ENCODE results near the gene CD1D.
A peak's percentile ranks its signal among the peaks of the same experiment; 100 is the strongest.
"Not testable (repeated sequence)": the region's sequence is repeated elsewhere in the genome, so short reads cannot be mapped to it uniquely, and the experiment has no call there.

Gene CD1D

DNA sequence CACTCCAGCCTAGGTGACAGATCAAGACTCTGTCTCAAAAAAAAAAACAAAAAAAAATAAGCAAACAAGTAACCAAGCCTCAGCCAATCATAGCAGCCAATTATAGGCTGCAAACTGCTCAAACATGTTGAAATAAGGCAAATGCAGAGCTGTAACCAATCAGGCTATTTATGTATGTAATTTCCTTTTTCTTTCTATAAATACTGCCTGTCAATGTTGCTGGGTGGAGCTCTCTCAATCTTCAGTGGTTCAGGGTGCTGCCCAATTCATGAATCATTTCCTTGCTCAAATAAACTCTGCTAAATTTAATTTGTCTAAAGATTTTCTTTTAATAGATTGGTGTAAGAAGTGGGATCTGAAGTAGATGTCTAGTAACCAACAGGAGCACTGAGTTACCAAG is 11.6 kb upstream of the CD1D start:
- DNase-seq (ENCODE audit: low read depth) = no peak
- TF ChIP-seq, protein P1, sequence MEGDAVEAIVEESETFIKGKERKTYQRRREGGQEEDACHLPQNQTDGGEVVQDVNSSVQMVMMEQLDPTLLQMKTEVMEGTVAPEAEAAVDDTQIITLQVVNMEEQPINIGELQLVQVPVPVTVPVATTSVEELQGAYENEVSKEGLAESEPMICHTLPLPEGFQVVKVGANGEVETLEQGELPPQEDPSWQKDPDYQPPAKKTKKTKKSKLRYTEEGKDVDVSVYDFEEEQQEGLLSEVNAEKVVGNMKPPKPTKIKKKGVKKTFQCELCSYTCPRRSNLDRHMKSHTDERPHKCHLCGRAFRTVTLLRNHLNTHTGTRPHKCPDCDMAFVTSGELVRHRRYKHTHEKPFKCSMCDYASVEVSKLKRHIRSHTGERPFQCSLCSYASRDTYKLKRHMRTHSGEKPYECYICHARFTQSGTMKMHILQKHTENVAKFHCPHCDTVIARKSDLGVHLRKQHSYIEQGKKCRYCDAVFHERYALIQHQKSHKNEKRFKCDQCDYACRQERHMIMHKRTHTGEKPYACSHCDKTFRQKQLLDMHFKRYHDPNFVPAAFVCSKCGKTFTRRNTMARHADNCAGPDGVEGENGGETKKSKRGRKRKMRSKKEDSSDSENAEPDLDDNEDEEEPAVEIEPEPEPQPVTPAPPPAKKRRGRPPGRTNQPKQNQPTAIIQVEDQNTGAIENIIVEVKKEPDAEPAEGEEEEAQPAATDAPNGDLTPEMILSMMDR (conservative IDR thresholded peaks at IDR 0.05; ENCODE audit: control insufficient read depth, insufficient read depth, low read depth, low read length) = no peak
- no peak overlapping the region for H3K4me3 ChIP-seq (ENCODE audit: control insufficient read depth, low read depth, low read length)

DNA sequence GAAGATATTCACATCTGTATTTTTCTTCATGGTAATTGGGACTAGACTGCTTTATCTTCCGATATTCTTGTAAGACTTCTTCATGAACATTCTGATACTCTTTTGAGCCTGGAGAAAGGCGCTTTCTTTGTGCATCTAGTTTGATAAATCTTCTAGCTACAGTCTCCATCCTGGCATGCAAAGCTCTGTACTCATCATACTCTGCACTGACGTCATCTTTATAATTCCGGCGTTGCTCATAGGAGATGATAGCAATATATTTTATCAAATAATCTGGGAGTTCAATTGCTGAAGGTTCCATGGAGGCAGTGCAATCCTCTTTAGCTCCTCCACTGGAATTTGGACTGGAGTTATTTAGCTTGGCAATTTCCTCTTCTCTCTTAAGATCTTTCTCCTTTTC is 4.8 kb upstream of the CD1D start:
- H3K4me3 ChIP-seq (ENCODE audit: control insufficient read depth, low read depth, low read length); DNase-seq (ENCODE audit: low read depth): not testable (repeated sequence)

DNA sequence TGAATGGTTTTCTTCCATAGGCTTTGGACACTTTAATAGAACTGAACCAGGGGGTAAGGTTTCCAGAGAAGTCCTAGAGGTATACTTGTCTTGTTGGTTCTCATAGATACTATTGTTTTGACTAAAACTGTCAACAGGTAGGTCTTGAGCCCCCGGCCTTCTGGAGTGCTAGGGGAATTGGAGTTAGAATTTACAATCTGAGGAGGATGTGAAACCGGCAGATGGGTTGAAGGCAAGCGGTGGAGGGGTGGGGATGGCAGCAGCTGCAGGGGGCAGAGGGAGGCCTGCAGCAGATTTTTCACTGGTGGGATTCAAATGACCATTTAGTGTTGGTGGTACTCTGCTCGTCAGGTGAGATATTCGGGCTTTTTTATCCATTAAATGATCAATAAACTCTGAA is 4.3 kb upstream of the CD1D start:
- no peak for DNase-seq (ENCODE audit: low read depth)
- TF ChIP-seq, protein P1 (conservative IDR thresholded peaks at IDR 0.05; ENCODE audit: control insufficient read depth, insufficient read depth, low read depth, low read length) = no peak
- no peak overlapping the region for H3K4me3 ChIP-seq (ENCODE audit: control insufficient read depth, low read depth, low read length)

DNA sequence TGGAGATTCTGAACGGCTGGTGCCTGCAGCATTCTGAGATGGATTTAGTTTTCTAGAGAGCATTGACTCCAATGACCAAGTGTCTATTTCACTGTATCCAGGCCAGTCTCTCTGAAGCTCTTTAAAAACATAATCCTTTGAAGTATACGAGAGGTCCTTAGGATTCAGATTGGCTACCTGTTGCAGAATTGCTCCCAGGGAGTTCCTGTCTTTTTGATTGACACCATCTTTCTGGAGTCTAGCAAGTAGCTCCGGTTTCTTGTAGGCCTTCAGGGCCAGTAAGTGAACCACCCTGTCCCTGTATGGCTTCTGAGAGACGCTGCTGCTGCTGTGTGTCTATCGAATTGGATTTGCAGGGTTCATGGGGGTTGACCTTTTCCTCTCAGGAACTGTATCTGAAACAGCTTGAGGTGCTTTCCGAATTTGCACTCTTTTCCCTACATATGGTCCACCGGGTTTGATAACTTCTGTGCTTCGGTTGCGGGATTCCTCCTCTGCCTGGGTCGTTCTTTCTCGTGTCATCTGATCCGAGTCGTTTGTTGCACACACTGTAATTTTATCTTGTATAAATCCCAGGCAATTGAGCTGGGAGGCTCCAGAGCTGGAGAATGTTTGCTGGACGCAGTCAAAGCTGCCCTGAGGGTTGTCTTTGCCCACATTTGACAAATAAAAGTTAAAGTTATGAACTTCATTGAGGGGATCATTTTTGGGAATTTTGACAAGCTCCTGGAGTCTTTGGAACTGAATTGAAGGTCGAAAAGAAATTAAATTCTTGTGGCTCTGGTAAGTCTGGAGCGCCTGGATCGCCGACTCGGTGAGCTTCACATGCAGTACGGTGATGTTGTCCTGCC is 3.6 kb upstream of the CD1D start:
- not testable (repeated sequence) for DNase-seq (ENCODE audit: low read depth)
- H3K4me3 ChIP-seq (ENCODE audit: control insufficient read depth, low read depth, low read length) = peak overlapping the region; percentile 29

DNA sequence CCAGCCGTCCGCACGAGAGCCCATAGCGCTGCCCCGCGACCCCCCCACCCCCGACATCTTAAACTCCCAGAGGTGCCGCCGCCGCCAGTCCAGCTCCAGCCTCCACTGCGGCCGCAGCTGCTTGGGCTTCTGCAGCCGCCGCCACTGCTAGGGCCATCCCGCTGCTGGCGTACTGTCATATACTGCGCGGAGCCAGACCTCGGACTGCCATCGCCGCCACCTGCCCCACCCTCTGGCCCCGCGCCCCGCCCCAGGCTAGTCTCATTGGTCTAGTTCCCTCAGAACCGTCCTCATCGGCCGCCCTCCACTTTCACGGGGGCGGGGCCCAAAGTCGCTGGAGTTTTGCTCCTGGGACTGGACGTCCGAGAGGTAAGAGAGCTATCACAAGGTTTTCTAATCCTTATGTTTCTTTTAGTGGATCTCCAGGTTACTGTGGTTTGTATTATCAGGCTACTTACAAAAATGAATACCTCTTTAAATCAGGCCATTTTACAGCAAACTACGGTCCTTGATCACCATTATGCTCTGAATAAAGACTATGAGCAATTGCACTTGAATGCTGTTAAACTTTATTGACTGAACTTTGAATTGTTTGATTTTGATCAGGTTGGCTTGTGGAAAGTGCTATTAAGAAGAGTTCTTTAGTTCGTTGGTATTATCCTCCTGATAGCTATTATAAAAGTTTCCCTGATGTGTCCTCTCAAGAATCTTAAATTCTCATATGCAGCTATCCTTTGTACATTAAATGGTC is 2.8 kb upstream of the CD1D start:
- DNase-seq (ENCODE audit: low read depth) = peak; percentile 46
- TF ChIP-seq, protein P1 (conservative IDR thresholded peaks at IDR 0.05; ENCODE audit: control insufficient read depth, insufficient read depth, low read depth, low read length) = no peak
- peak overlapping the region; percentile 29 for H3K4me3 ChIP-seq (ENCODE audit: control insufficient read depth, low read depth, low read length)

DNA sequence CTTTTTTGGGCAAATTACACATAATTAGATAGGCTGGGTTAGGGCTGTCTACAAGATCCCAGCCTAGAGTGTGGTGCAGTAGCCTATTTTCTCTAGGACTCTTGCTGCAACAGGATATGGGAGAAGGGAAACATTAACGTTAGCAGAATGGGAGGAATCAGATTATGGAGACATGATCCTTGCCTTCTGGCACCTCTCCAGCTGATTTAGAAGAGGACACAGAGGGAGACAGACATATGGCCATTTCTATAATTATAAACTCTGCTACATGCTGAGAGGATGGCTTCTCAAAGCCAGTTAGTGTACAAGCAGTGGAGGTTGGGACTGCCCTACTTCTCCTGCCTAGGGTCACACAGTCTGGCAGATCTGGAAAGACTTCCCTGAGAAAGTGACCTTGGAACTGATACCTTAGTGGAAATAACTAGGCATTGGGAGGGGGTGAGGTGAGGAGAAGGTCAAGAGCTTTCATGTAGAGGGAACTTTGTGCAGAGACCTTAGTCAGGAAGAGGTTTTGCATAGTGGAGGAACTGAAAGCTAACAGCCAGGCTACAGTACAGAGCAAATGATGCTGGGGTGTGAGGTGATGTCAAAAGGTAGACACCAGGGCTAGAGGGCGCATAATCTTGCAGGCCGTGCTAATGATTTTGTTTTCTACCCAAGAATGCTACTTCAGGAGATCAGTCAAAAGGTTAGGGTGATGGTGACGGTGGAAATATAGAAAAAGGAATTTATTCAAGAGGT is 1.2 kb upstream of the CD1D start:
- TF ChIP-seq, protein P1 (conservative IDR thresholded peaks at IDR 0.05; ENCODE audit: control insufficient read depth, insufficient read depth, low read depth, low read length) = no peak
- no peak for DNase-seq (ENCODE audit: low read depth)
- H3K4me3 ChIP-seq (ENCODE audit: control insufficient read depth, low read depth, low read length) = no peak overlapping the region

DNA sequence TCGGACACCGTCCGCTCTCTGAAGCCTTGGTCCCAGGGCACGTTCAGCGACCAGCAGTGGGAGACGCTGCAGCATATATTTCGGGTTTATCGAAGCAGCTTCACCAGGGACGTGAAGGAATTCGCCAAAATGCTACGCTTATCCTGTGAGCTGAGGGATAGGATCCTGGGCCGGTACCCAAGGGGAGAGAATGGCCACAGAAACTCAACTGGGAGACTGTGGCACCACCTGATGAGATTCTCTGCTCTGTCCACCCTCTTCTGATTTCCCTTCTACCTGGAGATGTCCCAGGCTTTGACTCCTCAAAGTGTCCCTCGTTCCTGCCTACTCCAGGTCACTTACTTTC is 855 bp downstream of the CD1D start:
- no peak overlapping the region for H3K4me3 ChIP-seq (ENCODE audit: control insufficient read depth, low read depth, low read length)
- TF ChIP-seq, protein P1 (conservative IDR thresholded peaks at IDR 0.05; ENCODE audit: control insufficient read depth, insufficient read depth, low read depth, low read length) = no peak
- DNase-seq (ENCODE audit: low read depth) = no peak
